Stimulated activated CD8-positive, alpha-beta memory T cell treated with anti-CD3 and anti-CD28 coated beads, Interleukin-12 subunit alpha, Interleukin-12 subunit beta, amount 100 ng/mL, for 4 hours (primary cell): ENCODE data around the gene MYL4.
"Not testable (repeated sequence)": the region's sequence is repeated elsewhere in the genome, so short reads cannot be mapped to it uniquely, and the experiment has no call there.

Experiments
- DNase-seq: peaks from one replicate; pipeline ENCODE4 v3.0.0-alpha.2; 2020; ENCODE audit warnings: low read depth

Gene MYL4

GRCh38 chr17:47243737-47244598 lies 34.8 kb downstream of the MYL4 start:
- no peak for DNase-seq

GRCh38 chr17:47244697-47245096 lies 35.5 kb downstream of the MYL4 start:
- DNase-seq: no peak

- no peak for DNase-seq
Observed at GRCh38 chr17:47246120-47246519, 37.0 kb downstream of the MYL4 start.

- no peak for DNase-seq
Observed at GRCh38 chr17:47250855-47251254, 41.7 kb downstream of the MYL4 start.

- no peak for DNase-seq
Observed at GRCh38 chr17:47251421-47251940, 42.3 kb downstream of the MYL4 start.

GRCh38 chr17:47252209-47252608 lies 43.1 kb downstream of the MYL4 start:
- DNase-seq: no peak

- DNase-seq: no peak
Observed at GRCh38 chr17:47252766-47253512, 43.8 kb downstream of the MYL4 start.

GRCh38 chr17:47253541-47254402 lies 44.6 kb downstream of the MYL4 start, which contains the start of gene ITGB3:
ITGB3 (plus strand) TSS chr17:47253827; CDS start chr17:47253862, 35 bp downstream.
- DNase-seq: peak; percentile 42

GRCh38 chr17:47254403-47254943 lies 45.3 kb downstream of the MYL4 start:
- no peak for DNase-seq

GRCh38 chr17:47257651-47258339 lies 48.6 kb downstream of the MYL4 start:
- no peak for DNase-seq

GRCh38 chr17:47262586-47262985 lies 53.4 kb downstream of the MYL4 start:
- no peak for DNase-seq

- no peak for DNase-seq
Observed at GRCh38 chr17:47264166-47264565, 55.0 kb downstream of the MYL4 start.

- no peak for DNase-seq
Observed at GRCh38 chr17:47265983-47266541, 56.9 kb downstream of the MYL4 start.

GRCh38 chr17:47266782-47267181 lies 57.6 kb downstream of the MYL4 start:
- no peak for DNase-seq

- DNase-seq: no peak
Observed at GRCh38 chr17:47267354-47267828, 58.2 kb downstream of the MYL4 start.

- not testable (repeated sequence) for DNase-seq
Observed at GRCh38 chr17:47268964-47269363, 59.8 kb downstream of the MYL4 start.

- DNase-seq: not testable (repeated sequence)
Observed at GRCh38 chr17:47269561-47270280, 60.6 kb downstream of the MYL4 start.

GRCh38 chr17:47270946-47271705 lies 62.0 kb downstream of the MYL4 start:
- DNase-seq: no peak

- no peak for DNase-seq
Observed at GRCh38 chr17:47272491-47272890, 63.3 kb downstream of the MYL4 start.
